Thymus (tissue), 14 donors: Measurements from ENCODE around the gene MED29. TPM values are rescaled to one million over a fixed set of nuclear protein-coding genes. Genes with fewer than 3 reads are reported as not detected.

Experiments
- DNase-seq, 9 donors: peaks; one replicate each; pipeline ENCODE4 v3.0.0-alpha.2; 2013; ENCODE audit warnings: low spot score in 9 of 9, low read depth in 6 of 9, missing footprints in 1 of 9
- H3K27ac ChIP-seq, 2 donors: one replicate each; pipeline ENCODE4 v1.5.1; 2013; ENCODE audit warnings: control low read depth in 1 of 2, low read depth in 1 of 2, low read length in 1 of 2, mild to moderate bottlenecking in 1 of 2, moderate library complexity in 1 of 2
- H3K27me3 ChIP-seq, 2 donors: one replicate each; pipeline ENCODE4 v1.5.1; 2013; ENCODE audit warnings: low read length in 1 of 2; ENCODE audit not compliant: control insufficient read depth in 2 of 2, insufficient read depth in 1 of 2
- H3K36me3 ChIP-seq, 2 donors: one replicate each; pipeline ENCODE4 v1.5.1; 2013; ENCODE audit warnings: low read length in 1 of 2, mild to moderate bottlenecking in 1 of 2, moderate library complexity in 1 of 2; ENCODE audit not compliant: control insufficient read depth in 2 of 2, insufficient read depth in 2 of 2
- H3K4me1 ChIP-seq, 2 donors: one replicate each; pipeline ENCODE4 v1.5.1; 2013; ENCODE audit warnings: low read length in 2 of 2; ENCODE audit not compliant: control insufficient read depth in 2 of 2, insufficient read depth in 2 of 2
- H3K4me3 ChIP-seq, 2 donors: one replicate each; pipeline ENCODE4 v1.5.1; 2013; ENCODE audit warnings: low read length in 2 of 2, control low read depth in 1 of 2, mild to moderate bottlenecking in 1 of 2
- H3K9me3 ChIP-seq, 2 donors: one replicate each; pipeline ENCODE4 v1.5.1; 2013; ENCODE audit warnings: low read length in 1 of 2, mild to moderate bottlenecking in 1 of 2; ENCODE audit not compliant: control insufficient read depth in 2 of 2, insufficient read depth in 1 of 2
- WGBS: extraction: QIAGEN DNeasy Blood & Tissue Kit; methylation state at CpG from one replicate; pipeline ENCODE4 v1.1.7; 2013; 5-methylcytosine and 5-hydroxymethylcytosine counted together
- long read RNA-seq, 10 donors: transcript quantifications; one replicate each; lab custom pipeline, GENCODE V29; 2026
- polyA plus RNA-seq: library from polyadenylated mRNA; stranded (reverse); fragments of 200-250 nt; gene quantifications from one replicate; pipeline ENCODE4 v1.2.3, GENCODE V29; 2013
- total RNA-seq: library from RNA; stranded (reverse); fragments of 120-200 nt; gene quantifications from one replicate; pipeline ENCODE4 v1.2.4, GENCODE V29; 2013
- donor health status: healthy.

Gene MED29, protein sequence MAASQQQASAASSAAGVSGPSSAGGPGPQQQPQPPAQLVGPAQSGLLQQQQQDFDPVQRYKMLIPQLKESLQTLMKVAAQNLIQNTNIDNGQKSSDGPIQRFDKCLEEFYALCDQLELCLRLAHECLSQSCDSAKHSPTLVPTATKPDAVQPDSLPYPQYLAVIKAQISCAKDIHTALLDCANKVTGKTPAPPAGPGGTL
- 15.8 TPM for total RNA-seq
- 27.8 TPM for polyA plus RNA-seq
- long read RNA-seq, donor 1, partial matches to known transcripts, result 0 of 2 reads
- long read RNA-seq, donor 1, other reads (novel, unspliced or antisense), result 0 of 2 reads
- long read RNA-seq, donor 2, transcript MED29-201 (4 exons, 3,653 nt), result major isoform, 37 of 37 reads
- long read RNA-seq, donor 2, partial matches to known transcripts, result 0 of 37 reads
- long read RNA-seq, donor 2, other reads (novel, unspliced or antisense), result 0 of 37 reads
- long read RNA-seq, donor 3, transcript MED29-201 (4 exons, 3,653 nt), result major isoform, 11 of 11 reads
- long read RNA-seq, donor 3, partial matches to known transcripts, result 0 of 11 reads
- long read RNA-seq, donor 3, other reads (novel, unspliced or antisense), result 0 of 11 reads
- long read RNA-seq, donor 4, transcript MED29-201 (4 exons, 3,653 nt), result major isoform, 7 of 7 reads
- long read RNA-seq, donor 4, partial matches to known transcripts, result 0 of 7 reads
- long read RNA-seq, donor 4, other reads (novel, unspliced or antisense), result 0 of 7 reads
- long read RNA-seq, donor 5, transcript MED29-201 (4 exons, 3,653 nt), result major isoform, 30 of 30 reads
- long read RNA-seq, donor 5, partial matches to known transcripts, result 0 of 30 reads
- long read RNA-seq, donor 5, other reads (novel, unspliced or antisense), result 0 of 30 reads
- long read RNA-seq, donor 6, transcript MED29-201 (4 exons, 3,653 nt), result major isoform, 15 of 16 reads
- long read RNA-seq, donor 6, partial matches to known transcripts, result 0 of 16 reads
- long read RNA-seq, donor 6, other reads (novel, unspliced or antisense), result 0 of 16 reads
- long read RNA-seq, donor 7, transcript MED29-201 (4 exons, 3,653 nt), result major isoform, 18 of 18 reads
- long read RNA-seq, donor 7, partial matches to known transcripts, result 0 of 18 reads
- long read RNA-seq, donor 7, other reads (novel, unspliced or antisense), result 0 of 18 reads
- long read RNA-seq, donor 8, transcript MED29-201 (4 exons, 3,653 nt), result major isoform, 10 of 10 reads
- long read RNA-seq, donor 8, partial matches to known transcripts, result 0 of 10 reads
- long read RNA-seq, donor 8, other reads (novel, unspliced or antisense), result 0 of 10 reads
- long read RNA-seq, donor 9, transcript MED29-201 (4 exons, 3,653 nt), result major isoform, 13 of 13 reads
- long read RNA-seq, donor 9, partial matches to known transcripts, result 0 of 13 reads
- long read RNA-seq, donor 9, other reads (novel, unspliced or antisense), result 0 of 13 reads
- long read RNA-seq, donor 10, transcript MED29-201 (4 exons, 3,653 nt), result major isoform, 14 of 15 reads
- long read RNA-seq, donor 10, partial matches to known transcripts, result 0 of 15 reads
- long read RNA-seq, donor 10, other reads (novel, unspliced or antisense), result 0 of 15 reads

GRCh38 chr19:39390751-39391437 lies at the start of gene MED29, which contains the start of gene PAF1:
Gene MED29, plus strand, starts transcription at chr19:39391378. Its CDS starts 45 bp downstream, at chr19:39391423.
Gene PAF1, minus strand, starts transcription at chr19:39391106. Its CDS starts 242 bp downstream, at chr19:39390864.
- H3K4me3 ChIP-seq, result peak within 1 kb of the TSS; percentile 75 to 85
- under 1% methylated on average over 60 of the region's 60 CpGs for whole genome bisulfite sequencing
- peaks cover 18 to 23% of the 10 kb centered on the region in 2 donors for H3K4me1 ChIP-seq
- peak within 1 kb of the TSS; percentile 99 for H3K27ac ChIP-seq
- DNase-seq, result peak; percentile 97 to 100 (median 99)
- no peaks in the 10 kb centered on the region for H3K27me3 ChIP-seq
- peaks cover 56% of the 10 kb centered on the region in 2 donors for H3K36me3 ChIP-seq
- H3K9me3 ChIP-seq, result no peaks in the 10 kb centered on the region

- Histone ChIP-seq H3K9me3 (peaks cover 0 to 4% of the 10 kb centered on the region in 2 donors), H3K27me3 (no peaks in the 10 kb centered on the region), H3K4me3 (peak within 1 kb of the TSS; percentile 95 to 98), H3K4me1 (peaks cover 22 to 36% of the 10 kb centered on the region in 2 donors), H3K27ac (peak within 1 kb of the TSS; percentile 94 to 99), H3K36me3 (peaks cover 4 to 7% of the 10 kb centered on the region in 2 donors)
- under 1% methylated on average over 105 of the region's 105 CpGs for WGBS
- DNase-seq, result peak; percentile 84 to 99 (median 98)
These were observed 49.2 kb upstream of the MED29 start, which contains the start of gene SAMD4B for GRCh38 chr19:39341719-39342604. Gene SAMD4B, plus strand, starts transcription at chr19:39342421. Its CDS starts 14,473 bp downstream, at chr19:39356894.

- Histone ChIP-seq H3K27me3 (no peaks in the 10 kb centered on the region), H3K36me3 (peaks cover 4 to 13% of the 10 kb centered on the region in 2 donors), H3K4me3 (peak overlapping the region; percentile 76 to 95), H3K27ac (peak overlapping the region in 1 of 2 donors; percentile 81), H3K4me1 (peaks cover 22 to 30% of the 10 kb centered on the region in 2 donors), H3K9me3 (no peaks in the 10 kb centered on the region)
- peak in 1 of 9 donors; percentile 28 for DNase-seq
- WGBS, result 4% methylated on average over 51 of the region's 51 CpGs
These were observed 48.4 kb upstream of the MED29 start for GRCh38 chr19:39342647-39343305.

DNA sequence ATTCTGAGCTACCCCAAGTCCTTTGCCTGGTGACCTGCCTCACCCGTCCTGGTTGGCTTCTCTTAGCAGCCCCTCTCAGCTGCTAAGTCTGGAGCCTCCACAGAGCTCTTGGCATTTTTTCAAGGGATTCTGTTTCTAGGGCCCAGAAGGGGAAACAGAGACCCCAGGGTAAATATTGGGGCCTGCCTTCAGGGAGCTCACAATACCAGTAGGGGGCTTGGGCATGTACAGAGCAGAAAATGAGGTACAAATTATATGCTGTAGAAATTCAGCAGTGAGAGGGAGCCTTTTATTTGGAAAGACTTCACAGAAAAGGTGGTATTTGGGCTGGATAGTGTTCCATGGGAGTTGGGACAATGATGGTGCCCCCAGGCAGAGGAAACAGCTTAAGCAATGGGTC lies 45.2 kb upstream of the MED29 start:
- H3K4me3 ChIP-seq, result no peak overlapping the region
- H3K27ac ChIP-seq, result no peak overlapping the region
- peaks cover 13 to 15% of the 10 kb centered on the region in 2 donors for H3K4me1 ChIP-seq

GRCh38 chr19:39347332-39348164 lies 43.6 kb upstream of the MED29 start:
- no peaks in the 10 kb centered on the region for H3K9me3 ChIP-seq
- H3K36me3 ChIP-seq, result peaks cover 26 to 40% of the 10 kb centered on the region in 2 donors
- H3K27me3 ChIP-seq, result no peaks in the 10 kb centered on the region
- WGBS, result 96% methylated on average over 4 of the region's 4 CpGs
- H3K4me3 ChIP-seq, result no peak overlapping the region
- H3K4me1 ChIP-seq, result peaks cover 18 to 21% of the 10 kb centered on the region in 2 donors
- H3K27ac ChIP-seq, result no peak overlapping the region
- no peak for DNase-seq

More for the DNA sequence above, 45.2 kb upstream of the MED29 start:
- peaks cover 21 to 30% of the 10 kb centered on the region in 2 donors for H3K36me3 ChIP-seq
- 93% methylated on average over 1 of the region's 1 CpG for WGBS
- DNase-seq, result no peak
- H3K27me3 ChIP-seq, result no peaks in the 10 kb centered on the region
- no peaks in the 10 kb centered on the region for H3K9me3 ChIP-seq

- H3K27me3 ChIP-seq, result no peaks in the 10 kb centered on the region
- no peak for DNase-seq
- no peak overlapping the region for H3K27ac ChIP-seq
- no peak overlapping the region for H3K4me3 ChIP-seq
- H3K4me1 ChIP-seq, result peaks cover 4 to 10% of the 10 kb centered on the region in 2 donors
- 99% methylated on average over 4 of the region's 4 CpGs for WGBS
- peaks cover 35 to 51% of the 10 kb centered on the region in 2 donors for H3K36me3 ChIP-seq
- H3K9me3 ChIP-seq, result no peaks in the 10 kb centered on the region
These were observed 41.9 kb upstream of the MED29 start for GRCh38 chr19:39349326-39349725.
